HEK293 (cell line): ENCODE data around the gene VIPR2.

Experiments
- CTCF ChIA-PET: fragments of 350-600 bp; formaldehyde crosslinking; extraction: SDS; loops from one replicate; lab custom pipeline; 2021; ENCODE audit warnings: antibody characterized with exemption; lab: Yijun Ruan, JAX
- POLR2A ChIA-PET: fragments of 300-600 bp; formaldehyde crosslinking; extraction: SDS; loops from one replicate; lab custom pipeline; 2020; ENCODE audit warnings: antibody characterized with exemption, inconsistent platforms; lab: Yijun Ruan, JAX
- H3K27ac ChIP-seq: fragments of 200-500 bp; sonication (Bioruptor generic); 2 replicates; pipeline ENCODE4 v1.5.1; 2014; ENCODE audit warnings: low read depth, low read length, control low read depth, inconsistent platforms; ENCODE audit errors: extremely low read depth
- H3K36me3 ChIP-seq, 2 experiments: fragments of 200-500 bp in 1 of 2; sonication (Bioruptor generic) in 1 of 2; 1 replicate in 1 of 2; 2 replicates in 1 of 2; pipeline ENCODE4 v1.5.1; 2014 to 2017; ENCODE audit warnings: inconsistent platforms in 2 of 2, low read length in 2 of 2; ENCODE audit not compliant: control insufficient read depth in 2 of 2, insufficient read depth in 1 of 2
- H3K4me1 ChIP-seq: fragments of 200-500 bp; sonication (Bioruptor generic); 2 replicates; pipeline ENCODE4 v1.5.1; 2014; ENCODE audit warnings: mild to moderate bottlenecking, low read length, inconsistent platforms; ENCODE audit not compliant: control insufficient read depth, insufficient read depth
- H3K4me3 ChIP-seq: 2 replicates; pipeline ENCODE4 v1.5.1; 2011; ENCODE audit warnings: low read depth, mild to moderate bottlenecking, control low read depth, low read length, moderate library complexity
- H3K9me3 ChIP-seq: fragments of 200-500 bp; sonication (Bioruptor generic); 2 replicates; pipeline ENCODE4 v1.5.1; 2014; ENCODE audit warnings: low read depth, low read length, inconsistent platforms; ENCODE audit not compliant: control insufficient read depth, insufficient read depth
- KLF1 ChIP-seq: fragments of 450-650 bp; formaldehyde crosslinking; IDR thresholded peaks from 2 replicates; pipeline ENCODE4 v1.5.1; 2016; ENCODE audit warnings: missing biosample characterization, missing genetic modification characterization
- KLF10 ChIP-seq: fragments of 450-650 bp; IDR thresholded peaks from 2 replicates; pipeline ENCODE4 v1.5.1; 2018; ENCODE audit warnings: missing biosample characterization, mild to moderate bottlenecking, missing genetic modification characterization
- KLF16 ChIP-seq: fragments of 450-650 bp; formaldehyde crosslinking; IDR thresholded peaks from 2 replicates; pipeline ENCODE4 v1.5.1; 2017; ENCODE audit warnings: missing biosample characterization, missing genetic modification characterization
- KLF8 ChIP-seq: fragments of 450-650 bp; formaldehyde crosslinking; IDR thresholded peaks from 2 replicates; pipeline ENCODE4 v1.5.1; 2016; ENCODE audit warnings: missing biosample characterization, missing genetic modification characterization
- SP7 ChIP-seq: fragments of 450-650 bp; formaldehyde crosslinking; IDR thresholded peaks from 2 replicates; pipeline ENCODE4 v1.5.1; 2016; ENCODE audit warnings: missing biosample characterization, missing genetic modification characterization
- WT1 ChIP-seq: fragments of 450-650 bp; formaldehyde crosslinking; IDR thresholded peaks from 2 replicates; pipeline ENCODE4 v1.5.1; 2016; ENCODE audit warnings: missing biosample characterization, missing genetic modification characterization
- ZBTB7A ChIP-seq: fragments of 450-650 bp; formaldehyde crosslinking; IDR thresholded peaks from 2 replicates; pipeline ENCODE4 v1.5.1; 2016; ENCODE audit warnings: low read depth, missing biosample characterization, missing genetic modification characterization
- ZFP37 ChIP-seq: fragments of 450-650 bp; formaldehyde crosslinking; IDR thresholded peaks from 2 replicates; pipeline ENCODE4 v1.5.1; 2016; ENCODE audit warnings: missing biosample characterization, missing genetic modification characterization
- ZFP69B ChIP-seq: fragments of 450-650 bp; formaldehyde crosslinking; IDR thresholded peaks from 2 replicates; pipeline ENCODE4 v1.5.1; 2016; ENCODE audit warnings: missing biosample characterization, missing genetic modification characterization
- ZIC2 ChIP-seq: fragments of 450-650 bp; formaldehyde crosslinking; IDR thresholded peaks from 2 replicates; pipeline ENCODE4 v1.5.1; 2016; ENCODE audit warnings: missing biosample characterization, missing genetic modification characterization
- ZNF146 ChIP-seq: fragments of 450-650 bp; formaldehyde crosslinking; IDR thresholded peaks from 2 replicates; pipeline ENCODE4 v1.5.1; 2016; ENCODE audit warnings: missing biosample characterization, missing genetic modification characterization
- ZNF19 ChIP-seq: fragments of 450-650 bp; formaldehyde crosslinking; IDR thresholded peaks from 2 replicates; pipeline ENCODE4; 2016; ENCODE audit warnings: missing biosample characterization, missing genetic modification characterization, low read depth
- ZNF223 ChIP-seq: fragments of 450-650 bp; formaldehyde crosslinking; IDR thresholded peaks from 2 replicates; pipeline ENCODE4 v1.5.1; 2016; ENCODE audit warnings: missing biosample characterization, missing genetic modification characterization
- ZNF37A ChIP-seq: fragments of 450-650 bp; IDR thresholded peaks from 2 replicates; pipeline ENCODE4 v1.5.1; 2018; ENCODE audit warnings: missing biosample characterization, missing genetic modification characterization
- ZNF433 ChIP-seq: fragments of 450-650 bp; formaldehyde crosslinking; IDR thresholded peaks from 2 replicates; pipeline ENCODE4 v1.5.1; 2016; ENCODE audit warnings: missing biosample characterization, missing genetic modification characterization, low read depth
- ZNF514 ChIP-seq: fragments of 450-650 bp; formaldehyde crosslinking; IDR thresholded peaks from 2 replicates; pipeline ENCODE4 v1.5.1; 2016; ENCODE audit warnings: missing biosample characterization, missing genetic modification characterization
- ZNF560 ChIP-seq: fragments of 450-650 bp; formaldehyde crosslinking; IDR thresholded peaks from 2 replicates; pipeline ENCODE4 v1.5.1; 2017; ENCODE audit warnings: missing biosample characterization, missing genetic modification characterization, borderline replicate concordance
- ZNF692 ChIP-seq: fragments of 450-650 bp; formaldehyde crosslinking; IDR thresholded peaks from 2 replicates; pipeline ENCODE4 v1.5.1; 2016; ENCODE audit warnings: missing biosample characterization, missing genetic modification characterization
- ZSCAN23 ChIP-seq: fragments of 450-650 bp; formaldehyde crosslinking; IDR thresholded peaks from 2 replicates; pipeline ENCODE4 v1.5.1; 2016; ENCODE audit warnings: missing biosample characterization, missing genetic modification characterization
- ZXDB ChIP-seq: fragments of 450-650 bp; formaldehyde crosslinking; IDR thresholded peaks from 2 replicates; pipeline ENCODE4 v1.5.1; 2016; ENCODE audit warnings: missing biosample characterization, missing genetic modification characterization

VIPR2 gene

GRCh38 chr7:159025161-159025779 is 119.4 kb downstream of the VIPR2 start:
- Histone ChIP-seq H3K36me3 (no peaks in the 10 kb centered on the region), H3K4me1 (no peaks in the 10 kb centered on the region), H3K4me3 (no peak overlapping the region), H3K9me3 (no peaks in the 10 kb centered on the region), H3K27ac (no peak overlapping the region)
- ChIA-PET CTCF (no interaction called here), POLR2A (no interaction called here)
- no peak for TF ChIP-seq ZNF37A (tag by site-specific recombination)
- TF ChIP-seq ZXDB (tag by site-specific recombination), result no peak
- no peak for TF ChIP-seq ZNF514 (tag by site-specific recombination)
- no peak for TF ChIP-seq ZNF223 (tag by site-specific recombination)
- TF ChIP-seq ZIC2 (tag by site-specific recombination), result peak; percentile 27; the same call in 1 of the 2 replicates

DNA sequence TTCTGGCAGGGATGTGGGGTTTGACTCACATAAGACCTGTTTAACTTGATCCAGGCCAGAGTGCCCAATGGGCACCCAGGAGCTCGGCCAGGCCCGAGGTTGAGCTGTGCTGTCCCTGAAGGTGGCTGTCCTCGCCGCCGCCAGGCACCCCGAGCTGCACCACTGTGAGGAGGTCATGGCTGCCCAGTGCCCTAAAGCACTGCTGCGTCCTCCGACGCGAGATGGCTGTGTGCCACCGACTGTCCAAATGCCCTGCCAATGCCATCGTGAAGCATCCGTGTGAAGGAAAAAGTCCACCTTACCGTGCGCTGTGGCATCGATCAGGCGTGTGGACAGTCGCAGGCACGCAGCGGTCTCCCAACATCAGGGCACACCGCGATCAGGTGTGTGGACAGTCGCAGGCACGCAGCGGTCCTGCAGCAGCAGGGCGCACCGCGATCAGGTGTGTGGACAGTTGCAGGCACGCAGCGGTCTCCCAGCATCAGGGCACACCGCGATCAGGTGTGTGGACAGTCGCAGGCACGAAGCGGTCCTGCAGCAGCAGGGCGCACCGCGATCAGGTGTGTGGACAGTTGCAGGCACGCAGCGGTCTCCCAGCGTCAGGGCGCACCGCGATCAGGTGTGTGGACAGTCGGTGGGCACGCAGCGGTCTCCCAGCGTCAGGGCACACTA is 120.3 kb downstream of the VIPR2 start:
- H3K4me3 ChIP-seq, result no peak overlapping the region
- H3K27ac ChIP-seq, result no peak overlapping the region
- H3K9me3 ChIP-seq, result no peaks in the 10 kb centered on the region
- CTCF ChIA-PET, result no interaction called here
- no peaks in the 10 kb centered on the region for H3K4me1 ChIP-seq
- TF ChIP-seq ZBTB7A (tag by site-specific recombination), result no peak
- TF ChIP-seq, all 188 proteins: peak for 0
- POLR2A ChIA-PET, result no interaction called here
- H3K36me3 ChIP-seq, result no peaks in the 10 kb centered on the region

- Histone ChIP-seq H3K36me3 (no peaks in the 10 kb centered on the region), H3K9me3 (no peaks in the 10 kb centered on the region), H3K4me1 (no peaks in the 10 kb centered on the region), H3K27ac (no peak overlapping the region), H3K4me3 (no peak overlapping the region)
- CTCF ChIA-PET, result no interaction called here
- TF ChIP-seq KLF8 (tag by site-specific recombination) (no peak), SP7 (tag by site-specific recombination) (no peak), WT1 (tag by site-specific recombination) (no peak), ZBTB7A (tag by site-specific recombination) (no peak), KLF1 (tag by site-specific recombination) (peak; percentile 89), ZNF433 (no peak)
- POLR2A ChIA-PET, result no interaction called here
Observed at GRCh38 chr7:159023746-159024145, 120.9 kb downstream of the VIPR2 start.

DNA sequence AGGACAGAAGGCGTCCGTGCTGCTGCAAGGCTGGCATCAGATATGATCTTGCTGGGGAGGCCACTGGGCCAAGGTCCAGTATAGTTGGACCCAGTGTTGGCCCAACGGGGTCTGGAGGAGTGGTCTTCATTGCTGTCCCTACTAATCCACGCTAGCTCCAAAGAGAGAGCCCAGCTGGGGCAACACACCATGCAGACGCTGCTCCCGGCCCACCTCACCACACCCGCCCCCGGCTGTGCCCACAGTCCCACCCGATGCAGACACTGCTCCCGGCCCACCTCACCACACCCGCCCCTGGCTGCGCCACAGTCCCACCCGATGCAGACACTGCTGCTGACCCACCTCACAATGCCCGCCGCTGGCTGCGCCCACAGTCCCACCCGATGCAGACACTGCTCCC is 121.5 kb downstream of the VIPR2 start:
- ChIA-PET CTCF (interaction anchor here (0.6 kb wide), 1 partner anchor 48 kb away, joined by 3 read pairs; no protein-coding TSS in a partner anchor), POLR2A (no interaction called here)
- no peaks in the 10 kb centered on the region for H3K36me3 ChIP-seq
- no peaks in the 10 kb centered on the region for H3K4me1 ChIP-seq
- TF ChIP-seq KLF16 (tag by site-specific recombination), result no peak
- TF ChIP-seq ZFP37 (tag by site-specific recombination), result no peak
- TF ChIP-seq KLF10, result no peak
- TF ChIP-seq ZNF692 (tag by site-specific recombination), result no peak
- no peak for TF ChIP-seq ZSCAN23
- no peak for TF ChIP-seq ZFP69B (tag by site-specific recombination)
- no peak for TF ChIP-seq ZNF146 (tag by site-specific recombination)
- no peak for TF ChIP-seq ZXDB (tag by site-specific recombination)
- TF ChIP-seq ZNF560, result no peak
- TF ChIP-seq ZNF19, result no peak
- no peak for TF ChIP-seq KLF8 (tag by site-specific recombination)
- no peaks in the 10 kb centered on the region for H3K9me3 ChIP-seq
- no peak overlapping the region for H3K27ac ChIP-seq
- no peak overlapping the region for H3K4me3 ChIP-seq
